Panc1 (cell line): ENCODE measurements around the gene THADA.

ENCODE experiments used
- TF ChIP-seq, protein P1 (sequence below): fragments of 450-650 bp; IDR thresholded peaks from 2 replicates; pipeline ENCODE4 v1.5.1; 2017; ENCODE audit warnings: mild to moderate bottlenecking
- TF ChIP-seq, protein P2 (sequence below), 2 experiments: IDR thresholded peaks; 2 replicates each; pipeline ENCODE4 v1.6.1; 2011 to 2012; ENCODE audit warnings: low read depth in 2 of 2, control low read depth in 1 of 2, low read length in 1 of 2, mild to moderate bottlenecking in 1 of 2, moderate library complexity in 1 of 2; ENCODE audit not compliant: insufficient read depth in 1 of 2

GRCh38 chr2:43184339-43184895 lies 411.4 kb downstream of the THADA start:
- TF ChIP-seq, protein P1, sequence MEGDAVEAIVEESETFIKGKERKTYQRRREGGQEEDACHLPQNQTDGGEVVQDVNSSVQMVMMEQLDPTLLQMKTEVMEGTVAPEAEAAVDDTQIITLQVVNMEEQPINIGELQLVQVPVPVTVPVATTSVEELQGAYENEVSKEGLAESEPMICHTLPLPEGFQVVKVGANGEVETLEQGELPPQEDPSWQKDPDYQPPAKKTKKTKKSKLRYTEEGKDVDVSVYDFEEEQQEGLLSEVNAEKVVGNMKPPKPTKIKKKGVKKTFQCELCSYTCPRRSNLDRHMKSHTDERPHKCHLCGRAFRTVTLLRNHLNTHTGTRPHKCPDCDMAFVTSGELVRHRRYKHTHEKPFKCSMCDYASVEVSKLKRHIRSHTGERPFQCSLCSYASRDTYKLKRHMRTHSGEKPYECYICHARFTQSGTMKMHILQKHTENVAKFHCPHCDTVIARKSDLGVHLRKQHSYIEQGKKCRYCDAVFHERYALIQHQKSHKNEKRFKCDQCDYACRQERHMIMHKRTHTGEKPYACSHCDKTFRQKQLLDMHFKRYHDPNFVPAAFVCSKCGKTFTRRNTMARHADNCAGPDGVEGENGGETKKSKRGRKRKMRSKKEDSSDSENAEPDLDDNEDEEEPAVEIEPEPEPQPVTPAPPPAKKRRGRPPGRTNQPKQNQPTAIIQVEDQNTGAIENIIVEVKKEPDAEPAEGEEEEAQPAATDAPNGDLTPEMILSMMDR = no peak
- TF ChIP-seq, protein P2, sequence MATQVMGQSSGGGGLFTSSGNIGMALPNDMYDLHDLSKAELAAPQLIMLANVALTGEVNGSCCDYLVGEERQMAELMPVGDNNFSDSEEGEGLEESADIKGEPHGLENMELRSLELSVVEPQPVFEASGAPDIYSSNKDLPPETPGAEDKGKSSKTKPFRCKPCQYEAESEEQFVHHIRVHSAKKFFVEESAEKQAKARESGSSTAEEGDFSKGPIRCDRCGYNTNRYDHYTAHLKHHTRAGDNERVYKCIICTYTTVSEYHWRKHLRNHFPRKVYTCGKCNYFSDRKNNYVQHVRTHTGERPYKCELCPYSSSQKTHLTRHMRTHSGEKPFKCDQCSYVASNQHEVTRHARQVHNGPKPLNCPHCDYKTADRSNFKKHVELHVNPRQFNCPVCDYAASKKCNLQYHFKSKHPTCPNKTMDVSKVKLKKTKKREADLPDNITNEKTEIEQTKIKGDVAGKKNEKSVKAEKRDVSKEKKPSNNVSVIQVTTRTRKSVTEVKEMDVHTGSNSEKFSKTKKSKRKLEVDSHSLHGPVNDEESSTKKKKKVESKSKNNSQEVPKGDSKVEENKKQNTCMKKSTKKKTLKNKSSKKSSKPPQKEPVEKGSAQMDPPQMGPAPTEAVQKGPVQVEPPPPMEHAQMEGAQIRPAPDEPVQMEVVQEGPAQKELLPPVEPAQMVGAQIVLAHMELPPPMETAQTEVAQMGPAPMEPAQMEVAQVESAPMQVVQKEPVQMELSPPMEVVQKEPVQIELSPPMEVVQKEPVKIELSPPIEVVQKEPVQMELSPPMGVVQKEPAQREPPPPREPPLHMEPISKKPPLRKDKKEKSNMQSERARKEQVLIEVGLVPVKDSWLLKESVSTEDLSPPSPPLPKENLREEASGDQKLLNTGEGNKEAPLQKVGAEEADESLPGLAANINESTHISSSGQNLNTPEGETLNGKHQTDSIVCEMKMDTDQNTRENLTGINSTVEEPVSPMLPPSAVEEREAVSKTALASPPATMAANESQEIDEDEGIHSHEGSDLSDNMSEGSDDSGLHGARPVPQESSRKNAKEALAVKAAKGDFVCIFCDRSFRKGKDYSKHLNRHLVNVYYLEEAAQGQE (IDR thresholded peaks at IDR 0.05; ENCODE audit: insufficient read depth in 1 of 2, low read depth in 2 of 2, low read length in 1 of 2) = no peak
